Uterus (tissue), 2 donors: ENCODE measurements around the gene TBL1X.

Source experiments
- POLR2A ChIP-seq, 2 donors: fragments of 450-650 bp; IDR thresholded peaks; one replicate each; pipeline ENCODE4 v1.6.1; 2016; ENCODE audit warnings: antibody characterized with exemption in 2 of 2, mild to moderate bottlenecking in 1 of 2, moderate library complexity in 1 of 2
- TF ChIP-seq, protein P1 (sequence below), 4 experiments: fragments of 200-600 bp in 2 of 4; fragments of 450-650 bp in 2 of 4; sonication (generic) in 2 of 4; IDR thresholded peaks; one replicate each; pipeline ENCODE4 v1.5.1; 2016 to 2019; ENCODE audit warnings: antibody characterized with exemption in 4 of 4, mild to moderate bottlenecking in 2 of 4, moderate library complexity in 1 of 4

GRCh38 chrX:9555354-9555753 lies 90.5 kb downstream of the TBL1X start:
- TF ChIP-seq, protein P1, sequence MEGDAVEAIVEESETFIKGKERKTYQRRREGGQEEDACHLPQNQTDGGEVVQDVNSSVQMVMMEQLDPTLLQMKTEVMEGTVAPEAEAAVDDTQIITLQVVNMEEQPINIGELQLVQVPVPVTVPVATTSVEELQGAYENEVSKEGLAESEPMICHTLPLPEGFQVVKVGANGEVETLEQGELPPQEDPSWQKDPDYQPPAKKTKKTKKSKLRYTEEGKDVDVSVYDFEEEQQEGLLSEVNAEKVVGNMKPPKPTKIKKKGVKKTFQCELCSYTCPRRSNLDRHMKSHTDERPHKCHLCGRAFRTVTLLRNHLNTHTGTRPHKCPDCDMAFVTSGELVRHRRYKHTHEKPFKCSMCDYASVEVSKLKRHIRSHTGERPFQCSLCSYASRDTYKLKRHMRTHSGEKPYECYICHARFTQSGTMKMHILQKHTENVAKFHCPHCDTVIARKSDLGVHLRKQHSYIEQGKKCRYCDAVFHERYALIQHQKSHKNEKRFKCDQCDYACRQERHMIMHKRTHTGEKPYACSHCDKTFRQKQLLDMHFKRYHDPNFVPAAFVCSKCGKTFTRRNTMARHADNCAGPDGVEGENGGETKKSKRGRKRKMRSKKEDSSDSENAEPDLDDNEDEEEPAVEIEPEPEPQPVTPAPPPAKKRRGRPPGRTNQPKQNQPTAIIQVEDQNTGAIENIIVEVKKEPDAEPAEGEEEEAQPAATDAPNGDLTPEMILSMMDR (IDR thresholded peaks at IDR 0.05), result no peak
- no peak for TF ChIP-seq POLR2A (IDR thresholded peaks at IDR 0.05)
